ENCODE data around the gene FAM131B.

FAM131B gene

GRCh38 chr7:143303733-143304132 is 58.8 kb downstream of the FAM131B start:
- no peak for TF ChIP-seq CTCF (IDR thresholded peaks at IDR 0.05; ENCODE audit: insufficient read depth, low read length, missing control alignments)
- ChIA-PET POLR2A (no interaction called here), CTCF (interaction anchor here (2.7 kb wide), 1 partner anchor 63 kb away, joined by 9 read pairs; no protein-coding TSS in a partner anchor)
- no peak overlapping the region for H3K4me3 ChIP-seq (ENCODE audit: low read depth, low read length)
- no peak for DNase-seq (ENCODE audit: low read depth, low spot score)
